Kidney tubule cell (primary cell): ENCODE measurements around the gene NRG3.

Source experiments
- DNase-seq: peaks from one replicate; pipeline ENCODE4 v3.0.0-alpha.2; 2018; ENCODE audit warnings: low spot score

NRG3 gene

GRCh38 chr10:82091413-82091812, 216.4 kb downstream of the NRG3 start:
- DNase-seq, result no peak

GRCh38 chr10:82092111-82092510, 217.1 kb downstream of the NRG3 start:
- no peak for DNase-seq

- no peak for DNase-seq
These were observed 249.7 kb downstream of the NRG3 start for GRCh38 chr10:82124713-82125112.

GRCh38 chr10:82128527-82128926, 253.5 kb downstream of the NRG3 start:
- no peak for DNase-seq

DNA sequence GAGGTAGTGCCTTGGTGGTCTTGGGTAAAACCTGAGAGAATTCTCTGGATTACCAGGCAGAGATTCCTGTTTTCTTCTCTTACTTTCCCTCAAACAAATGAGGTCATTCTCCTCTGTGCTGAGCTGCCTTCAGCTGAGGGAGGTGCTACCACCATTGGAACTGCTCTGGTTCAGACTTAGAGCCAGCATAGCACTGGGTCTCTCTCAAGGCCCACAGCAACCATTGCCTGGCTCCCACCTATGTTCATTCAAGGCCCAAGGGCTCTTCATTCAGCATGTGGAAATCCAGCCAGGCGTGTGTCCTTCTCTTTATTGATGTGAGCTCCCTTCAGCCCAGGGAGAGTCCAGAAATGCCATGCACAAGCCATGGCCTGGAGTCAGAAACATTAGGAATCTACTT, 261.1 kb downstream of the NRG3 start:
- no peak for DNase-seq

- no peak for DNase-seq
These were observed 269.2 kb downstream of the NRG3 start for GRCh38 chr10:82144153-82144552.

- peak; percentile 53 for DNase-seq
These were observed 273.8 kb downstream of the NRG3 start for GRCh38 chr10:82148764-82149163.

DNA sequence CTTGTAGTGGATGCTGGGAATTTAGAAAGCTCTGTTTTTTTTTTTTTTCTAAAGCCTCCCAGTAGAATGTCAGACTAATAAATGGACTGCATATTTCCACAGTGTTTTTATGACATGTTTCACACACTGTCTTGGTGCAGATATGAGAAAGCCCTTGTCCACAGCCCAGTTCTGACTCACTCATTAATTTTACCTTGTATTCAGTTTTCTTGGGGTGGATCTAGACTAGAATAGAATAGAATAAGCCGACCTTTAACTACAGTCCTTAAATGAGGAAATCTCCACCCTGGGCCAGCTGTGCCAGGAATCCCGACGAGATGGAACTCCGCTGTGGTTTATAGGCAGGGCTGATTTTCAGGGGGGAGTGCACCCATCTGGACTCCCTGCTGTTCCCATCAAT, 274.7 kb downstream of the NRG3 start:
- DNase-seq, result no peak

DNA sequence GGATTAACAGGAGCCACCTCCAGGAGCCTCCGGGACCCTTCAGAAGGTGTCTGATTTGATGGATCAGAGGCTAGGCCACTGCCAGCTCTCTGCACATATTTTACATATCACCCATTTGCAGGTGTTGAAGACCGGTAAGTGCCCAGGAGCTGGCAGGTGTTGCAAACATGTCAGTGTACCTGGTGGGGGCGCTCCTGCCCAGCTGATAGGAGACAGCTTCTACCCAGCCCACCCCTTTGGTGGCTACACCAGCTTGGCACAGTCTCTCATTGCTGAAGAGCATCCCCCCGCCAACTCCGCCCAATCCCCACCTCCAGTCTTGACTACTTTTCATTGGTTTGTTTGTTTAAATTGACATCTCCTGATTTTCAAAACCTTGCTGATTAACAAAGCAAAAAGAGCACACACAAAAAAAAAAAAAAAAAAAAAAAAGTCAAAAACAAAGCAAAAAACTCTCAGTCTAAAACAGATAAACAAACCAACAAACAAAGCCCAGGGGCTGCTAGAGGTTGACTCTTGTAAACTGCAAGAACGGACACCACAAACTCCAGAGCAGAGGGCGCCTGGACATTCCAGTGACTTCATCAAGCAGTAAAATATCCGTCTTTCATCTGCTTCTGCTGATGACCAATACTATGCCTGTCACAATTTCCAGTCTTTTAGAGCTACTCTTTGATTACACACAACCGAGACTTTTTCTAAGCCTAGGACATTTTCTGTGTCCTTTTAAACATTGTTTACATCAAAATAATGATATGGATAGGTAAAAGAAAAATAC, 275.3 kb downstream of the NRG3 start:
- peak; percentile 38 for DNase-seq

DNA sequence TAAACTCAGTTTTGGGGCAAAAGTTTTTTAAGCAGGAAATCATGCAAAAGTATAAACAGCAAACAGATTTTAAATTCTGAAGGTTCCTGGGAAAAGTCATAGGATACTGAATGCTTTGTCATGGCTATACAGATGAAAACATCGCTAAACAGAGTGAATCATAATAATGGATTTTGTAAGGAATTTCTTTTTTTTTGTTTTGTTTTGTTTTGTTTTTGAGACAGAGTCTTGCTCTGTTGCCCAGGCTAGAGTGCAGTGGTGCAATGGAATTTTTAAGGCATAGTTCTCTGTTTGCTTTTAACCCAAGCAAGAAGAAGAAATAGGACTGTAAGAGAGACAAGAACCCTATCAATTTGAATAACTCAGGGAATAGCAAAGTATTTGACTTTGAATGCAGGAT, 285.3 kb downstream of the NRG3 start:
- DNase-seq, result peak; percentile 26

DNA sequence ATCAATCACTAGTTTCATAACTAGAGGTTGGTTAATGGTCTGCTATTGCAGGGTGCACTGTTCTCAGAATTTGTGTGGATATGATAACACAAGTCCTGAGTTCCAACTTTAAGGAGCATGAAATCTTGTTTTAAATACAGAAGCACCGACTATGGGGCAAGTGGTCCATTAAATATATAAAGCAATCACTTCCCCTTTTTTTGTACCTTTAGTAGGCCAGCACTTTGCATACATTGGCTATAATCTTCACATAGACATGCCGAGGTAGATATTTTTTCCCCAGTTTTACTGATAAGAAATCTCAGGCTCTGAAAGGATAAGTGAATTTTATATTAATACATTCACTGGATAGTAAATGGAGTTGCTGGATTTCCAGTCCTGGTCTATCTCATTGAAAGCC, 286.3 kb downstream of the NRG3 start:
- DNase-seq, result no peak

- DNase-seq, result no peak
These were observed 287.7 kb downstream of the NRG3 start for GRCh38 chr10:82162549-82163195.

DNA sequence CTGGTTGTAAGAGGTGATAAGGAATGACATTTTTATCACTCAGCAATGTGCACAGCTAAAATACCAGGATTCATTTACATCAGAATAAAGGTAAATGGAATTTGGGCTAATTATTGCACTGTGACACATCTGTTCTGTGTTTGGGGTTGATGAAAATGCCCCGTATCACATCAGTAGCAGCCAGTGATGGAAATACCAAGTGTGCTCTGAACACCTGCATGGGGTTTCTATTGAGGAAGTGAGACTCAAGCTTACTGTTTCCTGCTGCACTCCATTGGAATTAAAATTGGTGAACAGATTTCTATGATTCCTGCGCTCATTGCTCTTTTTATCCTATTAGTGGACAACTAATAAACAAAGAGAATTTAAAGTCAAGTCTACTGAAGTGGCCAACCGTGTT, 296.9 kb downstream of the NRG3 start:
- no peak for DNase-seq

GRCh38 chr10:82176587-82176986, 301.6 kb downstream of the NRG3 start:
- DNase-seq, result no peak

DNA sequence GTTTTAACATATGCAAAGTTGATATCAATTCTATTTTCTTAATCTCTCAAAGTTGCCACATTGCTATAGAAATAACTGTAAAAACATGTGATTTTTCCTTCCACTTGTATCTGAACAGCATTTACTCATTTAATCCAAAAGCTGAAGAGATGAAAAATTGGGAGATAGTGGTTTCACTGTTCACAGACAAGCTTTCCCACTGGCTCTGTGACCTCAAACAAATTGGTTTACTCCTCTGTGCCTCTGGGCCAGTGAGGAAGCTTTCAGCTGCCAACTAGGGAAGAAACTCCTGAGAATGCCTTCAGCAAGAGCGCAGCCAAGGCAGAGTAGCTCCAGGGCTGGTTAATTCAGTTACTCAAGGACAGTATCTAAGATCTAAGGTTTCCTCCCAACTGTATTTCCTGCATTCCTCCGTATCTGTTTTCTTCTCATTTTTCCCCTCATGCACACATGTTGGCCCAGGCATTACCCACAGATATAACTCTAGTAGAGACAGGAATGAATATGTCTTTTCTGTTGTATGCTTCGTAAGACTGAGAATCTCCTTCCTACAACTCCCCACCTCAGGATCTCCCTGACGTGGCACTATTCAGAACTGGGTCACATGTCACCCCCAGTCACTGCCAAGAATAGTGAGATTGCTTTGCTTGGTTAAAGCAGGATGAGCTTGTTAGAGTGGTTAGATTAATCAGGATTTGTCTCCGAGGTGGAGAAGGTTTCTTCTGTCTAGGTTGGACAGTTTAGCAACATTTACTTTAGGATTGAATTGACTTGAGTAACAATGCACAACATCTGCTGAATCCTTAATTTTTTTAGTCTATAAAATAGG, 315.7 kb downstream of the NRG3 start:
- DNase-seq, result peak; percentile 25

DNA sequence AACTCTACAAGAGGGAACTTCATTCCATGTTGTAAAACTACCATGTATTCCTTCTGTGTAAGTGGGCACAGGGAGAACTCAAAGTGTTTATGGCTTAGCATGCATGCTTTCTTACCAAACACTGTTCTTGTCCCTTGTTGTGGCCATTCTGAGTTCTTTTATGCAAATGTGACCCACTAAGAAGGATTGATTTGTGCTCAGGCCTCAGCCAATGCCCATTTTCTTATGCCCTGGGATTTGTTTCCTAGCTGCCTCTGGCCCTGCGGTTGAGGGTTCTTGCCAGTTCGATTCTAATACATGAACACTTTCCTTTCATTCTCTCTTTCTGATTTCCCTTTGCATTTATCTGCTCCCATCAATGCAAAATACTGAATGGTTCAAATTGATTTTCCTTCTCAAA, 316.7 kb downstream of the NRG3 start:
- no peak for DNase-seq

- DNase-seq, result no peak
These were observed 317.7 kb downstream of the NRG3 start for GRCh38 chr10:82192665-82193064.

- no peak for DNase-seq
These were observed 319.4 kb downstream of the NRG3 start for GRCh38 chr10:82194419-82194818.

- DNase-seq, result peak; percentile 29
These were observed 331.8 kb downstream of the NRG3 start for GRCh38 chr10:82206831-82207230.

- DNase-seq, result no peak
These were observed 333.7 kb downstream of the NRG3 start for GRCh38 chr10:82208726-82209125.

GRCh38 chr10:82210331-82210730, 335.3 kb downstream of the NRG3 start:
- no peak for DNase-seq

DNA sequence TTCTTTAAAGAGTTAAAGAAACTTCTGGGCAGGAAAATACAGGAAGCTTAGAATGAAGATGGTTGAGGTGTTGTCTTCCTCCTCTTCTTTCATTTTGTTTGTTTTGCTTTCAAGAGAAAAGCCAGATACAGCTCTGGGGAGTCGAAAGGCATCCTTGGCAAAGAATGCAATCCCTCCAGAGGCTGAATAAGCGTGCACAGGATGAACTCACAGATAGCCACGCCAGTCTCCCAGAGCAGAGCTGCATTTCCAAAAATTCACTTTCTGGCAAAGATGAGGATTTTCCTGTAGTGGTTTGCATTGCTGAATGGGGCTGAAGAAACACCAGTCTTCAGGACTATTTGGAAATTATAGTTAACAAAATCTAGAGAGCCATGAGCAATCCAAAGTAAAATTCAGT, 336.4 kb downstream of the NRG3 start:
- DNase-seq, result no peak

GRCh38 chr10:82212753-82213152, 337.8 kb downstream of the NRG3 start:
- DNase-seq, result no peak
